ENCODE results near the gene ZRANB3.
"Not testable (repeated sequence)": the region's sequence is repeated elsewhere in the genome, so short reads cannot be mapped to it uniquely, and the experiment has no call there.

The ZRANB3 gene

DNA sequence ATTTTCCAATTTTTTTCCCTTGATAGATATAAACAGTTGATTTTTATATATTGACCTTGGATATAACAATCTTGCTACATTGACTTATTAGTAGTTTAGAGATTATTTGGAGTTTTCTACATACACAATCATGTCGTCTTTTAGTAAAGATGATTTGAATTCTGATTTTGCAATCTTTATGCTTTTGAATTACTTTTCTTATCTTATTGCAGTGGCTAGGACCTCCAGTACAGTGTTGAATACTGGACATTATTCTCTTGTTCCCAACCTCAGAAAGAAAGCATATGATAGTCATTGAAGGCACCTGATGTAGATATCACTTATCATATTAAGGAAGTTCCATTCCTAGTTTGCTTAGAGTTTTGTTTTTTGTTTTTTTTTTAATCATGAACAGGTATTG, 388.7 kb downstream of the ZRANB3 start:
- Mint-ChIP-seq H3K4me3 (no peak overlapping the region), H3K36me3 (peaks cover 69% of the 10 kb centered on the region), H3K9me3 (peaks cover 12% of the 10 kb centered on the region), H3K4me1 (no peaks in the 10 kb centered on the region), H3K27ac (no peak overlapping the region), H3K27me3 (no peaks in the 10 kb centered on the region)
- no peak for ATAC-seq

DNA sequence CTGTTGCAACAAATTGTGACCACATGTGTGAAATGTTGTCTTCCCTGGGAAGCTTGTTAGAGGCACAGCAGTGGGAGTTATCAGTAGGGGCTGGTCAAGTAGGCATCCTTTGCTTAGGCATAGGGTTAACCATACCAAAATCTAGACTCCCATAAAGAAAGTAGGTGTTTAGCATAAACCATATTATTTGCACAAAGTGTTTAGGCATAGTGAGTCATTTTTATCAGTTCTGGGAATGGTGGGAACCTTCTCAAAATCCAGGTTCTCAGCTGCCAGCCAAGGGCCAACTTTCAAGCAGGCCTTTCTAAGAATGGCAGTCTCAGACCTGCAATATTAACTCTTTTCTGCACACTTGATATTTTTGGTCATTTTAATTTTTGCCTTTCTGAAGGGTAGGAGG, 390.4 kb downstream of the ZRANB3 start:
- no peaks in the 10 kb centered on the region for H3K4me1 Mint-ChIP-seq
- no peaks in the 10 kb centered on the region for H3K27me3 Mint-ChIP-seq
- H3K4me3 Mint-ChIP-seq: no peak overlapping the region
- peaks cover 80% of the 10 kb centered on the region for H3K36me3 Mint-ChIP-seq
- no peak overlapping the region for H3K27ac Mint-ChIP-seq
- ATAC-seq: no peak
- H3K9me3 Mint-ChIP-seq: peaks cover 12% of the 10 kb centered on the region

- Mint-ChIP-seq H3K4me3 (no peak overlapping the region), H3K4me1 (no peaks in the 10 kb centered on the region), H3K36me3 (peaks cover 64% of the 10 kb centered on the region), H3K27me3 (no peaks in the 10 kb centered on the region), H3K27ac (no peak overlapping the region), H3K9me3 (no peaks in the 10 kb centered on the region)
- ATAC-seq: no peak
These were observed 398.7 kb downstream of the ZRANB3 start for GRCh38 chr2:135132314-135132713.

DNA sequence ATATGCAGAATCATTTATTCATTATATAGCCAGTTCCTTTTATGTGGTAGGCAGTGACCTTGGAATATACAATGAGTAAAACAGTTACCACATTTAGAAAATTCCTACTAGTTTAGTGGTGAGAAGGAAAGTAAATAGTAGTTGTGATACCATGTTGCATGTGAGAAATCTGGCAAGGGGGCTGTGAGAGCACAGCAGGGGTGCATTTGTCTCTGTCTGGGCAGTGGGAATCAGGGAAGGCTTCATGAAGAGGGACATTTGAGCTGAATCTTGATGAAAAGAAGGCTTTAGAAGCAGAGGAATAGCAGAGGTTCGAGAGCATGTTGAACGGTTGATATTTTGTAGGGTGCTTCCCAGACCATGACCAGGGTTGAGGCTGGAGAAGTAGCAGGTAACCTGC, 400.3 kb downstream of the ZRANB3 start:
- Mint-ChIP-seq H3K36me3 (peaks cover 60% of the 10 kb centered on the region), H3K27ac (no peak overlapping the region)

GRCh38 chr2:135125940-135126339, 405.1 kb downstream of the ZRANB3 start:
- H3K4me1 Mint-ChIP-seq: no peaks in the 10 kb centered on the region
- H3K9me3 Mint-ChIP-seq: no peaks in the 10 kb centered on the region
- H3K36me3 Mint-ChIP-seq: peaks cover 49% of the 10 kb centered on the region
- ATAC-seq: no peak
- no peak overlapping the region for H3K4me3 Mint-ChIP-seq
- no peaks in the 10 kb centered on the region for H3K27me3 Mint-ChIP-seq
- H3K27ac Mint-ChIP-seq: no peak overlapping the region

More for the DNA sequence above, 400.3 kb downstream of the ZRANB3 start:
- Mint-ChIP-seq H3K4me3 (no peak overlapping the region), H3K4me1 (no peaks in the 10 kb centered on the region), H3K27me3 (no peaks in the 10 kb centered on the region), H3K9me3 (no peaks in the 10 kb centered on the region)
- ATAC-seq: no peak

GRCh38 chr2:135124924-135125886, 405.8 kb downstream of the ZRANB3 start:
- no peaks in the 10 kb centered on the region for H3K4me1 Mint-ChIP-seq
- no peak overlapping the region for H3K4me3 Mint-ChIP-seq
- no peaks in the 10 kb centered on the region for H3K27me3 Mint-ChIP-seq
- no peak overlapping the region for H3K27ac Mint-ChIP-seq
- ATAC-seq: no peak
- H3K9me3 Mint-ChIP-seq: no peaks in the 10 kb centered on the region
- peaks cover 51% of the 10 kb centered on the region for H3K36me3 Mint-ChIP-seq

GRCh38 chr2:135121658-135122039, 409.4 kb downstream of the ZRANB3 start:
- H3K9me3 Mint-ChIP-seq, H3K4me1 Mint-ChIP-seq, ATAC-seq, H3K27ac Mint-ChIP-seq, H3K4me3 Mint-ChIP-seq, H3K27me3 Mint-ChIP-seq: not testable (repeated sequence)
- peaks cover 55% of the 10 kb centered on the region for H3K36me3 Mint-ChIP-seq

DNA sequence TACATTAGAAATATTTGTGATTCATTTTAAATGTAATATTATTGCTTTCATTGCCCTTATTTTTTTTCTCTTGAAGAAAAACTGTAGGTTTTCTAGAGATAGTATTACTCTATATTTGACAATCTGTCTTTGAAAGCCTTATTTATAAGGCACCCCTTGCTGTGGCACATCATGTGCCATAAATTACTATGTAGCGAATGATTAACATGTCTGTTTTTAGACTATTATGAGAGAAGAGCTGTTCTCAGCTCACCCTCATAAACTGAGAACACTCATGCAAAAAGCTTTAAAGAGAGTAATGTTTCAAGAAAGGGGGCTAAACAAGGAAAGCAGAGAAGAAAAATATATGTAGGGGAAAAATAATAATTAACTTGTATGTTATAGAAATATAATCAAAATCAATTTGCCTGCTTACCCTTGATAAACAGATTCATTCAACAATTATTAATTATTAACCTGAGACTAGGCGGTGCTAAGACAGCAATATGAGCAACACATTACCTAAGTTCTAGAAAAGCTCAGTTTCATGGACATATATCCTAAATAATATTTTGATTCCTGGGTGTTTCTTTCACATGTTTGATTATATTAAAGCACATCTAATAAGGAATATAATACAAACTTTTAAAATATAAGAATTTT, 409.9 kb downstream of the ZRANB3 start:
- Mint-ChIP-seq H3K27me3 (no peaks in the 10 kb centered on the region), H3K9me3 (peaks cover 8% of the 10 kb centered on the region), H3K4me3 (no peak overlapping the region), H3K36me3 (peaks cover 51% of the 10 kb centered on the region), H3K27ac (no peak overlapping the region), H3K4me1 (peaks cover 5% of the 10 kb centered on the region)
- no peak for ATAC-seq

DNA sequence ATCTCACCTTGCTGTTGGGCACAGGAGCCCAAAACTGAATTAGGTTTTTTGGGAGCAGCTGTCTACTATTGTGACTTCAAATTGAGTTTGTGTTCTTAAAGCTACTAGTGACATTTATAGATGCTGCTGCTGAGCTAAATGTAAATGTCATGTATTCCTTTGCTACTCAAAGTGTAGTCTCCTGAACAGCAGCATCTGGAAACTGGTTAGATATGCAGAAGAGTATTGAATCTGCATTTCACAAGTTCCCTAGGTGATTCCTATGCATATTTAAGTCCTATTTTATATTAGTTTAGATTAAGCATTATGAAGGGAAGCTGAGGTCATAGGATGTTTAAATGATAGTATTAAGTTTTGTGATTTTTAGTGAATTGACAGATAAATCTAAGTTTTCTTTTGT, 411.4 kb downstream of the ZRANB3 start:
- H3K9me3 Mint-ChIP-seq: peaks cover 8% of the 10 kb centered on the region
- no peak for ATAC-seq
- peaks cover 5% of the 10 kb centered on the region for H3K4me1 Mint-ChIP-seq
- H3K27ac Mint-ChIP-seq: no peak overlapping the region
- H3K4me3 Mint-ChIP-seq: no peak overlapping the region
- peaks cover 49% of the 10 kb centered on the region for H3K36me3 Mint-ChIP-seq
- no peaks in the 10 kb centered on the region for H3K27me3 Mint-ChIP-seq

GRCh38 chr2:135113322-135113721, 417.7 kb downstream of the ZRANB3 start:
- peaks cover 50% of the 10 kb centered on the region for H3K36me3 Mint-ChIP-seq
- ATAC-seq: no peak
- H3K27ac Mint-ChIP-seq: no peak overlapping the region
- H3K4me3 Mint-ChIP-seq: no peak overlapping the region
- peaks cover 10% of the 10 kb centered on the region for H3K4me1 Mint-ChIP-seq
- H3K9me3 Mint-ChIP-seq: peaks cover 8% of the 10 kb centered on the region
- H3K27me3 Mint-ChIP-seq: no peaks in the 10 kb centered on the region

GRCh38 chr2:135105513-135106316, 425.3 kb downstream of the ZRANB3 start:
- not testable (repeated sequence) for H3K9me3 Mint-ChIP-seq, H3K4me1 Mint-ChIP-seq, ATAC-seq, H3K27ac Mint-ChIP-seq, H3K27me3 Mint-ChIP-seq, H3K4me3 Mint-ChIP-seq
- H3K36me3 Mint-ChIP-seq: peaks cover 68% of the 10 kb centered on the region

- Mint-ChIP-seq H3K4me3 (no peak overlapping the region), H3K4me1 (peaks cover 9% of the 10 kb centered on the region), H3K27ac (no peak overlapping the region), H3K9me3 (no peaks in the 10 kb centered on the region), H3K36me3 (peaks cover 66% of the 10 kb centered on the region), H3K27me3 (no peaks in the 10 kb centered on the region)
- no peak for ATAC-seq
These were observed 427.2 kb downstream of the ZRANB3 start for GRCh38 chr2:135103843-135104242.

DNA sequence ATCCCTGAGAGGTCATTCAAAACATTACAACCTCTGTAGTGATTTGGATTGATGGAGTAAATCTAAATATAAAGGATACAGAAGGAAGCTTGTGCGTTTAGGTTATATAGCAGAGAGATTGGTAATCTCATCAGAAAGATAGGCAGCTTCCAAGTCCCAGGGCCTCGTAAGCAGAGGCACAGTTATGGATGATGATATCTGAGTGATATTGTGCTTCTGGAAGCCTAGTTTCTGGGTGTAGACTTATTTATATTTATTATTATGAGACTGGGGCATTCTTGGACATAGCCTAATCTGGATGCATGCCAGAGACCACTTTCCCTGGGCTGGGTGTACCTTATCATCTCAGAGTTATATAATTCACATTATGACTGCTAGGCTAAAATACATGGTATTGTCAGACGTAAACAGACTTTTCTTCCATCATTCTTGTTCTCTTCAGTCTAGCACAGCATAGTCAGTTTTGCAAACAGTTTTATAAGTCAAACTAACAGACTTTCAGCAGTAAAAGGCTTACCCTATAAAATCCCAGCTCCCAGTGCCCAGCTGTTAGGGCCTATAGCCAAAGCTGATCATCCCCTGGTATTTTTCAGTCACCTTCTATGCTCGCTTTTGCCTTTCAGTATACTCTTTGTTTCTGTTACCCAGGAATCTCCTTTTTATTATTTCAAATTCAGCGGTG, 431.1 kb downstream of the ZRANB3 start:
- no peaks in the 10 kb centered on the region for H3K27me3 Mint-ChIP-seq
- H3K9me3 Mint-ChIP-seq: no peaks in the 10 kb centered on the region

GRCh38 chr2:135097532-135098231, 433.3 kb downstream of the ZRANB3 start:
- no peak overlapping the region for H3K27ac Mint-ChIP-seq
- no peak overlapping the region for H3K4me3 Mint-ChIP-seq
- H3K9me3 Mint-ChIP-seq: no peaks in the 10 kb centered on the region
- ATAC-seq: no peak
- H3K36me3 Mint-ChIP-seq: peaks cover 65% of the 10 kb centered on the region
- H3K27me3 Mint-ChIP-seq: no peaks in the 10 kb centered on the region
- H3K4me1 Mint-ChIP-seq: peaks cover 6% of the 10 kb centered on the region

More for the DNA sequence above, 431.1 kb downstream of the ZRANB3 start:
- Mint-ChIP-seq H3K4me1 (peaks cover 6% of the 10 kb centered on the region), H3K27ac (no peak overlapping the region), H3K36me3 (peaks cover 62% of the 10 kb centered on the region), H3K4me3 (no peak overlapping the region)
- no peak for ATAC-seq
